SK-N-MC (cell line): ENCODE results near the gene PLXNC1.

Source experiments
- DNase-seq: peaks from one replicate; pipeline ENCODE4 v3.0.0-alpha.2; 2011; ENCODE audit warnings: low read depth, low spot score
- H3K27ac ChIP-seq: fragments of 200-600 bp; sonication (generic); 2 replicates; pipeline ENCODE4 v1.5.1; 2016; ENCODE audit warnings: mixed run types
- H3K36me3 ChIP-seq: fragments of 200-600 bp; sonication (generic); 2 replicates; pipeline ENCODE4 v1.6.1; 2017; ENCODE audit warnings: antibody characterized with exemption, low read length, mixed read lengths; ENCODE audit not compliant: insufficient read depth
- H3K4me3 ChIP-seq: fragments of 200-600 bp; sonication (generic); 2 replicates; pipeline ENCODE4 v1.5.1; 2016
- H3K9ac ChIP-seq: fragments of 200-600 bp; sonication (generic); 2 replicates; pipeline ENCODE4 v1.8.0; 2017; ENCODE audit warnings: mixed run types, mixed read lengths; ENCODE audit not compliant: insufficient read length
- H3K9me3 ChIP-seq: fragments of 200-600 bp; sonication (generic); 2 replicates; pipeline ENCODE4 v1.6.1; 2017; ENCODE audit warnings: low read depth, mild to moderate bottlenecking, antibody characterized with exemption, low read length, moderate library complexity, mixed read lengths
- EZH2 ChIP-seq: fragments of 200-600 bp; sonication (generic); IDR thresholded peaks from one replicate; pipeline ENCODE4 v1.6.1; 2017; ENCODE audit warnings: antibody characterized with exemption
- FOXP2 ChIP-seq: optimal IDR thresholded peaks from 2 replicates; pipeline ENCODE3; 2011; ENCODE audit warnings: mild to moderate bottlenecking, moderate library complexity; ENCODE audit not compliant: insufficient read depth; ENCODE audit errors: extremely low read length, control extremely low read depth
- POLR2AphosphoS5 ChIP-seq: IDR thresholded peaks from 2 replicates; pipeline ENCODE4 v1.6.1; 2012; ENCODE audit warnings: mild to moderate bottlenecking, low read depth, low read length, borderline replicate concordance

PLXNC1 gene

GRCh38 chr12:94191023-94191422, 42.6 kb downstream of the PLXNC1 start:
- no peak overlapping the region for H3K4me3 ChIP-seq
- H3K27ac ChIP-seq, result no peak overlapping the region
- no peak for DNase-seq
- H3K36me3 ChIP-seq, result no peaks in the 10 kb centered on the region
- no peak overlapping the region for H3K9ac ChIP-seq
- TF ChIP-seq FOXP2 (no peak), EZH2 (no peak), POLR2AphosphoS5 (no peak)
- H3K9me3 ChIP-seq, result no peaks in the 10 kb centered on the region

GRCh38 chr12:94191811-94192210, 43.4 kb downstream of the PLXNC1 start:
- H3K9me3 ChIP-seq, result no peaks in the 10 kb centered on the region
- H3K9ac ChIP-seq, result no peak overlapping the region
- H3K27ac ChIP-seq, result no peak overlapping the region
- no peak for TF ChIP-seq EZH2
- TF ChIP-seq FOXP2, result no peak
- TF ChIP-seq POLR2AphosphoS5, result no peak
- no peak for DNase-seq
- H3K36me3 ChIP-seq, result no peaks in the 10 kb centered on the region
- no peak overlapping the region for H3K4me3 ChIP-seq

GRCh38 chr12:94192506-94192905, 44.1 kb downstream of the PLXNC1 start:
- DNase-seq, result no peak
- no peak overlapping the region for H3K4me3 ChIP-seq
- no peaks in the 10 kb centered on the region for H3K36me3 ChIP-seq
- TF ChIP-seq POLR2AphosphoS5, result no peak
- TF ChIP-seq FOXP2, result no peak
- TF ChIP-seq EZH2, result no peak
- H3K27ac ChIP-seq, result no peak overlapping the region
- H3K9me3 ChIP-seq, result no peaks in the 10 kb centered on the region
- no peak overlapping the region for H3K9ac ChIP-seq

- no peaks in the 10 kb centered on the region for H3K36me3 ChIP-seq
- no peak overlapping the region for H3K9ac ChIP-seq
- no peaks in the 10 kb centered on the region for H3K9me3 ChIP-seq
- H3K4me3 ChIP-seq, result no peak overlapping the region
- H3K27ac ChIP-seq, result no peak overlapping the region
- no peak for TF ChIP-seq EZH2
- no peak for TF ChIP-seq POLR2AphosphoS5
- no peak for DNase-seq
Observed at GRCh38 chr12:94193168-94193567, 44.8 kb downstream of the PLXNC1 start.

- TF ChIP-seq POLR2AphosphoS5 (no peak), FOXP2 (no peak), EZH2 (no peak)
- Histone ChIP-seq H3K9ac (no peak overlapping the region), H3K27ac (no peak overlapping the region), H3K36me3 (no peaks in the 10 kb centered on the region), H3K4me3 (no peak overlapping the region), H3K9me3 (no peaks in the 10 kb centered on the region)
- DNase-seq, result no peak
Observed at GRCh38 chr12:94195483-94195882, 47.1 kb downstream of the PLXNC1 start.

GRCh38 chr12:94198469-94198868, 50.1 kb downstream of the PLXNC1 start:
- DNase-seq, result no peak
- H3K27ac ChIP-seq, result no peak overlapping the region
- no peak overlapping the region for H3K9ac ChIP-seq
- H3K4me3 ChIP-seq, result no peak overlapping the region
- TF ChIP-seq EZH2 (no peak), FOXP2 (no peak), POLR2AphosphoS5 (no peak)
- H3K36me3 ChIP-seq, result no peaks in the 10 kb centered on the region
- H3K9me3 ChIP-seq, result no peaks in the 10 kb centered on the region

- no peaks in the 10 kb centered on the region for H3K36me3 ChIP-seq
- no peak overlapping the region for H3K4me3 ChIP-seq
- no peak overlapping the region for H3K9ac ChIP-seq
- TF ChIP-seq POLR2AphosphoS5 (no peak), EZH2 (no peak), FOXP2 (no peak)
- no peak overlapping the region for H3K27ac ChIP-seq
- H3K9me3 ChIP-seq, result no peaks in the 10 kb centered on the region
- no peak for DNase-seq
Observed at GRCh38 chr12:94198872-94199271, 50.5 kb downstream of the PLXNC1 start.

GRCh38 chr12:94200069-94200468, 51.7 kb downstream of the PLXNC1 start:
- DNase-seq, result no peak
- no peak for TF ChIP-seq EZH2
- no peak for TF ChIP-seq FOXP2
- no peak for TF ChIP-seq POLR2AphosphoS5
- H3K27ac ChIP-seq, result no peak overlapping the region

GRCh38 chr12:94200695-94201094, 52.3 kb downstream of the PLXNC1 start:
- no peak for DNase-seq
- Histone ChIP-seq H3K9ac (no peak overlapping the region), H3K27ac (no peak overlapping the region), H3K36me3 (no peaks in the 10 kb centered on the region), H3K4me3 (no peak overlapping the region), H3K9me3 (no peaks in the 10 kb centered on the region)
- no peak for TF ChIP-seq FOXP2
- no peak for TF ChIP-seq POLR2AphosphoS5
- TF ChIP-seq EZH2, result no peak

More at GRCh38 chr12:94200069-94200468, 51.7 kb downstream of the PLXNC1 start:
- Histone ChIP-seq H3K9me3 (no peaks in the 10 kb centered on the region), H3K36me3 (no peaks in the 10 kb centered on the region), H3K4me3 (no peak overlapping the region), H3K9ac (no peak overlapping the region)
